GM12878 (cell line): ENCODE data around the gene ZNF304. TPM values are rescaled to one million over a fixed set of nuclear protein-coding genes. Genes with fewer than 3 reads are reported as not detected.

Experiments
- ATF7 ChIP-seq: fragments of 450-650 bp; IDR thresholded peaks from 2 replicates; pipeline ENCODE4 v1.6.1; 2016; ENCODE audit warnings: low read depth, mild to moderate bottlenecking
- BACH1 ChIP-seq: fragments of 450-650 bp; IDR thresholded peaks from 2 replicates; pipeline ENCODE4 v1.6.1; 2017; ENCODE audit warnings: mild to moderate bottlenecking, borderline replicate concordance
- BRCA1 ChIP-seq: IDR thresholded peaks from 2 replicates; pipeline ENCODE4 v1.6.1; 2011; ENCODE audit warnings: low read depth, low read length, improper control_type of control experiment
- CBFB ChIP-seq: IDR thresholded peaks from 2 replicates; pipeline ENCODE4 v1.6.1; 2016; ENCODE audit warnings: antibody characterized with exemption, low read depth
- CHD2 ChIP-seq: IDR thresholded peaks from 2 replicates; pipeline ENCODE4 v1.6.1; 2011; ENCODE audit warnings: low read depth, low read length, improper control_type of control experiment, borderline replicate concordance
- CTCF ChIP-seq, 3 experiments: IDR thresholded peaks in 2 of 3; conservative IDR thresholded peaks in 1 of 3; 2 replicates each; pipeline ENCODE4 v1.5.1; 2011; ENCODE audit warnings: low read depth in 3 of 3, low read length in 3 of 3, mild to moderate bottlenecking in 3 of 3, control low read depth in 2 of 3, moderate library complexity in 2 of 3, inconsistent platforms in 1 of 3, mixed read lengths in 1 of 3; ENCODE audit not compliant: control insufficient read depth in 2 of 3, insufficient read depth in 1 of 3; ENCODE audit errors: extremely low read depth in 1 of 3
- DPF2 ChIP-seq: fragments of 450-650 bp; IDR thresholded peaks from 2 replicates; pipeline ENCODE4 v1.6.1; 2017; ENCODE audit warnings: mild to moderate bottlenecking
- GATAD2B ChIP-seq: fragments of 450-650 bp; conservative IDR thresholded peaks from 2 replicates; pipeline ENCODE4 v1.6.1; 2017; ENCODE audit warnings: low read depth, mild to moderate bottlenecking, moderate library complexity
- NFXL1 ChIP-seq: fragments of 450-650 bp; IDR thresholded peaks from 2 replicates; pipeline ENCODE4 v1.6.1; 2017; ENCODE audit warnings: antibody characterized with exemption, mild to moderate bottlenecking, borderline replicate concordance
- NKRF ChIP-seq: fragments of 450-650 bp; conservative IDR thresholded peaks from 2 replicates; pipeline ENCODE4 v1.6.1; 2017; ENCODE audit warnings: mild to moderate bottlenecking, moderate library complexity
- RELA ChIP-seq: fragments of 450-650 bp; IDR thresholded peaks from 2 replicates; pipeline ENCODE4 v1.8.0; 2014; ENCODE audit warnings: borderline replicate concordance; ENCODE audit not compliant: partially characterized antibody
- SREBF1 ChIP-seq: IDR thresholded peaks from 2 replicates; pipeline ENCODE4 v1.6.1; 2012; ENCODE audit warnings: mild to moderate bottlenecking, low read length
- STAT3 ChIP-seq: IDR thresholded peaks from 2 replicates; pipeline ENCODE4 v1.6.1; 2011; ENCODE audit warnings: low read depth, low read length, improper control_type of control experiment
- polyA plus RNA-seq, 11 experiments: library from polyadenylated mRNA; depleted of rRNA in 4 of 11; unstranded in 6 of 11; stranded (reverse) in 5 of 11; fragments of >200 nt; fragmentation: Nextera tagmentation in 4 of 11; fragmentation: Illumina TruSeq in 1 of 11; extraction: Ambion mirVana in 4 of 11; extraction: Trizol in 1 of 11; gene quantifications; 1 replicate in 1 of 11; 2 replicates in 10 of 11; pipeline versions ENCODE4 v1.2.1 to v1.2.3, GENCODE V29; 2011 to 2016; ENCODE audit warnings: inconsistent platforms in 2 of 11, missing spikeins in 2 of 11, low read depth in 1 of 11
- total RNA-seq, 4 experiments: library from RNA; depleted of rRNA in 3 of 4; stranded (reverse); fragments of >200 nt in 3 of 4; fragmentation: Illumina TruSeq in 1 of 4; extraction: Trizol in 1 of 4; gene quantifications; 2 replicates each; pipeline versions ENCODE4 v1.2.1 to v1.2.3, GENCODE V29; 2013 to 2021
- TF ChIP-seq, protein P1 (sequence below): IDR thresholded peaks from 2 replicates; pipeline ENCODE4 v1.6.1; 2012; ENCODE audit warnings: low read length, inconsistent platforms
- TF ChIP-seq, protein P2 (sequence below): fragments of 450-650 bp; IDR thresholded peaks from 2 replicates; pipeline ENCODE4 v1.6.1; 2017; ENCODE audit warnings: mild to moderate bottlenecking
- TF ChIP-seq, protein P3 (sequence below): fragments of 450-650 bp; IDR thresholded peaks from 2 replicates; pipeline ENCODE4 v1.6.1; 2017; ENCODE audit warnings: low read depth, mild to moderate bottlenecking, moderate library complexity

The ZNF304 gene
- total and polyA plus RNA-seq, 10 of the 15 experiments (the other 5 are each of a cell fraction or from before 2014, with no cell fraction given) = 1.1 to 11.6 (median 6.9) TPM

DNA sequence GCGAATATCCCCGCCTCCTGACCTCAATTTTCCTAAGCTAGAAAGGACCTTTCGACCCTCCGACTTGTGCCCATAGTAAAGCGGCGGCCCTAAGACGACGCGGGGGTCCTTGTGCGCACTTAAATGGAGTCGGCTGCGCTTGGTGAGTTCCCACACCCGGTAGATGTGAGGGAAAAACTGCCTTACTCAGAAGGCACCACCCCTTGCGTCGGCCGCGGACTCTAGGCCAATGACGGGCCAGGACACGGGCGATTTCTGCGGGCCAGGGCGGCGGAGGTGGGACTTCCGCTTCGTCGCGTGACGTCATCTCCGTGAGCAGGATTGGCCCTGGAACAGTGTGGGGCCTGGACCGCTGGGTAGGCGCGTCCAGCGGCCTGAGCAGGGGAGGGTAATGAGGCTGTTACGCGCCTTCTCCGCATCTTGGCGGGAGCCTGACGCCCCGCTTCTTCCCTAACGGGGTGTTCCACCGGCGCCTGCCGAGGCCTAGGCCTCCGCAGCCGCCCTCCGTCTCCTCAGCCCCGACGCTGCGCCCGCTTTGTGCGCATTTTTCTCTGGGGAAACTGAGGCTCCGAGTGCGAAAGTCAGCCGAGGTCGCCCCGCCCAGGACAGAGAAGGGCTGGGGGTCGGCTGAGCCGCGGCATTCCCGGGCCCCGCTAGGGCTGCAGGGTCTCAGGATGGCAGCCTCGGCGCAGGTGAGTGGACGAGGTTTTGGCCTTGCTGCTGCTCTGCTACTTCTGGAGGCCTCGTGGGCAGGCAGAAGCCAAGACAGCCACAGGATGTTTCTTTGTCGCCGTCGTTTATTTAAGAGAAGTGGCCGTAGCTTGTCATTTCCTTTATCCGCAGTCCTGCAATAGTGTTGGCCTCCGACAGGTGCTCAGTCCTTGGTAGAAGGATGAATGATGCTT is 30.6 kb upstream of the ZNF304 start, which contains the start of gene ZNF543 (continued):
- TF ChIP-seq CTCF (IDR thresholded peaks at IDR 0.05 in 2 of 3, conservative IDR thresholded peaks at IDR 0.05 in 1 of 3; ENCODE audit: control insufficient read depth in 2 of 3, extremely low read depth in 1 of 3, insufficient read depth in 1 of 3, low read depth in 3 of 3, low read length in 3 of 3) (no peak), BRCA1 (peak; percentile 43; the same call in 1 of the 2 replicates), RELA (no peak), GATAD2B (peak; percentile 42; the same call in 1 of the 2 replicates), DPF2 (0 out of 2 replicates have a peak, but pooled peaks have one; percentile 51), STAT3 (no peak), NKRF (peak; percentile 53; the same call in 1 of the 2 replicates), NFXL1 (no peak), ATF7 (peak; percentile 99), BACH1 (peak; percentile 64; the same call in 1 of the 2 replicates), CHD2 (peak; percentile 84), SREBF1 (peak; percentile 36; the same call in 1 of the 2 replicates), CBFB (peak; percentile 53)
- TF ChIP-seq, protein P1, sequence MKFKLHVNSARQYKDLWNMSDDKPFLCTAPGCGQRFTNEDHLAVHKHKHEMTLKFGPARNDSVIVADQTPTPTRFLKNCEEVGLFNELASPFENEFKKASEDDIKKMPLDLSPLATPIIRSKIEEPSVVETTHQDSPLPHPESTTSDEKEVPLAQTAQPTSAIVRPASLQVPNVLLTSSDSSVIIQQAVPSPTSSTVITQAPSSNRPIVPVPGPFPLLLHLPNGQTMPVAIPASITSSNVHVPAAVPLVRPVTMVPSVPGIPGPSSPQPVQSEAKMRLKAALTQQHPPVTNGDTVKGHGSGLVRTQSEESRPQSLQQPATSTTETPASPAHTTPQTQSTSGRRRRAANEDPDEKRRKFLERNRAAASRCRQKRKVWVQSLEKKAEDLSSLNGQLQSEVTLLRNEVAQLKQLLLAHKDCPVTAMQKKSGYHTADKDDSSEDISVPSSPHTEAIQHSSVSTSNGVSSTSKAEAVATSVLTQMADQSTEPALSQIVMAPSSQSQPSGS = peak; percentile 31; the same call in 1 of the 2 replicates
- TF ChIP-seq, protein P2, sequence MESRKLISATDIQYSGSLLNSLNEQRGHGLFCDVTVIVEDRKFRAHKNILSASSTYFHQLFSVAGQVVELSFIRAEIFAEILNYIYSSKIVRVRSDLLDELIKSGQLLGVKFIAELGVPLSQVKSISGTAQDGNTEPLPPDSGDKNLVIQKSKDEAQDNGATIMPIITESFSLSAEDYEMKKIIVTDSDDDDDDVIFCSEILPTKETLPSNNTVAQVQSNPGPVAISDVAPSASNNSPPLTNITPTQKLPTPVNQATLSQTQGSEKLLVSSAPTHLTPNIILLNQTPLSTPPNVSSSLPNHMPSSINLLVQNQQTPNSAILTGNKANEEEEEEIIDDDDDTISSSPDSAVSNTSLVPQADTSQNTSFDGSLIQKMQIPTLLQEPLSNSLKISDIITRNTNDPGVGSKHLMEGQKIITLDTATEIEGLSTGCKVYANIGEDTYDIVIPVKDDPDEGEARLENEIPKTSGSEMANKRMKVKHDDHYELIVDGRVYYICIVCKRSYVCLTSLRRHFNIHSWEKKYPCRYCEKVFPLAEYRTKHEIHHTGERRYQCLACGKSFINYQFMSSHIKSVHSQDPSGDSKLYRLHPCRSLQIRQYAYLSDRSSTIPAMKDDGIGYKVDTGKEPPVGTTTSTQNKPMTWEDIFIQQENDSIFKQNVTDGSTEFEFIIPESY = no peak
- TF ChIP-seq, protein P3, sequence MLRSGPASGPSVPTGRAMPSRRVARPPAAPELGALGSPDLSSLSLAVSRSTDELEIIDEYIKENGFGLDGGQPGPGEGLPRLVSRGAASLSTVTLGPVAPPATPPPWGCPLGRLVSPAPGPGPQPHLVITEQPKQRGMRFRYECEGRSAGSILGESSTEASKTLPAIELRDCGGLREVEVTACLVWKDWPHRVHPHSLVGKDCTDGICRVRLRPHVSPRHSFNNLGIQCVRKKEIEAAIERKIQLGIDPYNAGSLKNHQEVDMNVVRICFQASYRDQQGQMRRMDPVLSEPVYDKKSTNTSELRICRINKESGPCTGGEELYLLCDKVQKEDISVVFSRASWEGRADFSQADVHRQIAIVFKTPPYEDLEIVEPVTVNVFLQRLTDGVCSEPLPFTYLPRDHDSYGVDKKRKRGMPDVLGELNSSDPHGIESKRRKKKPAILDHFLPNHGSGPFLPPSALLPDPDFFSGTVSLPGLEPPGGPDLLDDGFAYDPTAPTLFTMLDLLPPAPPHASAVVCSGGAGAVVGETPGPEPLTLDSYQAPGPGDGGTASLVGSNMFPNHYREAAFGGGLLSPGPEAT = peak; percentile 42
